IMR-90 (cell line): Measurements from ENCODE around the gene MAML3. TPM values are rescaled to one million over a fixed set of nuclear protein-coding genes. Genes with fewer than 3 reads are reported as not detected.

Experiments
- ATAC-seq: fragments of 200-7000 bp; cut with Tn5 transposase; 2 replicates; pipeline ENCODE4 v1.9.1; 2020; ENCODE audit warnings: low read depth, mild to moderate bottlenecking, moderate library complexity
- BruUV-seq: library from RNA; stranded (reverse); fragments of 400-500 nt; replicated peaks from 2 replicates; lab custom pipeline; 2021; lab: Mats Ljungman, UMichigan
- CTCF ChIA-PET: fragments of 300-600 bp; formaldehyde crosslinking; extraction: SDS; loops from one replicate; lab custom pipeline; 2021; ENCODE audit warnings: antibody characterized with exemption; lab: Yijun Ruan, JAX
- POLR2A ChIA-PET: fragments of 300-600 bp; sonication (Branson Sonifier 250); formaldehyde crosslinking; loops from one replicate; lab custom pipeline; 2022; ENCODE audit warnings: antibody characterized with exemption; ENCODE audit not compliant: unreplicated experiment; lab: Charles Lee
- DNase-seq: peaks from one replicate; pipeline ENCODE4 v3.0.0; 2013
- H2AFZ ChIP-seq: replicated peaks from 2 replicates; pipeline ENCODE3; 2013; ENCODE audit warnings: low read length, mild to moderate bottlenecking; ENCODE audit not compliant: poor library complexity
- H2AK5ac ChIP-seq: 2 replicates; pipeline ENCODE4 v1.6.1; 2013; ENCODE audit warnings: low read depth, low read length, inconsistent platforms
- H2AK9ac ChIP-seq: replicated peaks from 2 replicates; pipeline ENCODE3; 2013; ENCODE audit warnings: mild to moderate bottlenecking, low read depth, low read length, moderate library complexity; ENCODE audit not compliant: poor library complexity
- H2BK120ac ChIP-seq: 2 replicates; pipeline ENCODE4 v1.6.1; 2013; ENCODE audit warnings: low read depth, low read length, inconsistent platforms
- H2BK15ac ChIP-seq: 3 replicates; pipeline ENCODE4 v1.6.1; 2013; ENCODE audit warnings: low read depth, low read length, inconsistent platforms
- H2BK20ac ChIP-seq: 2 replicates; pipeline ENCODE4 v1.6.1; 2013; ENCODE audit warnings: low read depth, mild to moderate bottlenecking, inconsistent platforms, low read length, moderate library complexity
- H2BK5ac ChIP-seq: 2 replicates; pipeline ENCODE4 v1.6.1; 2013; ENCODE audit warnings: mild to moderate bottlenecking, low read depth, low read length, inconsistent platforms; ENCODE audit not compliant: poor library complexity, severe bottlenecking
- H3K14ac ChIP-seq: replicated peaks from 2 replicates; pipeline ENCODE4 v1.6.1; 2013; ENCODE audit warnings: low read depth, low read length, inconsistent platforms
- H3K18ac ChIP-seq: 2 replicates; pipeline ENCODE4 v1.6.1; 2013; ENCODE audit warnings: low read depth, low read length, control low read depth
- H3K23ac ChIP-seq: 2 replicates; pipeline ENCODE4 v1.6.1; 2013; ENCODE audit warnings: low read depth, low read length, inconsistent platforms
- H3K27ac ChIP-seq: 2 replicates; pipeline ENCODE4 v1.5.1; 2013; ENCODE audit warnings: mild to moderate bottlenecking, control low read depth, low read length; ENCODE audit not compliant: insufficient read depth
- H3K27me3 ChIP-seq: 2 replicates; pipeline ENCODE4 v1.6.1; 2013; ENCODE audit warnings: low read length; ENCODE audit not compliant: control insufficient read depth, insufficient read depth
- H3K36me3 ChIP-seq: 2 replicates; pipeline ENCODE4 v1.6.1; 2013; ENCODE audit warnings: low read length, mixed read lengths; ENCODE audit not compliant: control insufficient read depth, insufficient read depth
- H3K4ac ChIP-seq: 2 replicates; pipeline ENCODE4 v1.6.1; 2013; ENCODE audit warnings: low read depth, low read length, inconsistent platforms
- H3K4me1 ChIP-seq: 2 replicates; pipeline ENCODE4 v1.6.1; 2013; ENCODE audit warnings: low read length, mixed read lengths; ENCODE audit not compliant: control insufficient read depth, insufficient read depth
- H3K4me2 ChIP-seq: 2 replicates; pipeline ENCODE4 v1.6.1; 2013; ENCODE audit warnings: low read depth, mild to moderate bottlenecking, control low read depth, low read length, moderate library complexity
- H3K4me3 ChIP-seq: 2 replicates; pipeline ENCODE4 v1.5.1; 2013; ENCODE audit warnings: low read depth, mild to moderate bottlenecking, control low read depth, low read length, moderate library complexity; ENCODE audit not compliant: insufficient read depth
- H3K56ac ChIP-seq: 2 replicates; pipeline ENCODE4 v1.6.1; 2013; ENCODE audit warnings: low read length, inconsistent platforms; ENCODE audit not compliant: insufficient read depth; ENCODE audit errors: extremely low read depth
- H3K79me1 ChIP-seq, 2 experiments: 2 replicates each; pipeline ENCODE4 v1.6.1; 2013; ENCODE audit warnings: low read length in 2 of 2, inconsistent platforms in 1 of 2, low read depth in 1 of 2
- H3K9ac ChIP-seq: 2 replicates; pipeline ENCODE4 v1.6.1; 2013; ENCODE audit warnings: low read depth, low read length, control low read depth
- H3K9me1 ChIP-seq: 2 replicates; pipeline ENCODE4 v1.6.1; 2013; ENCODE audit warnings: low read length, inconsistent platforms; ENCODE audit not compliant: insufficient read depth
- H3K9me3 ChIP-seq: 2 replicates; pipeline ENCODE4 v1.6.1; 2013; ENCODE audit warnings: low read length; ENCODE audit not compliant: control insufficient read depth, insufficient read depth
- H4K20me1 ChIP-seq: 2 replicates; pipeline ENCODE4 v1.6.1; 2013; ENCODE audit warnings: low read length, inconsistent platforms; ENCODE audit not compliant: insufficient read depth
- H4K5ac ChIP-seq: 2 replicates; pipeline ENCODE4 v1.6.1; 2013; ENCODE audit warnings: mild to moderate bottlenecking, low read depth, low read length, control low read depth
- H4K8ac ChIP-seq, 2 experiments: 2 replicates each; pipeline ENCODE4 v1.6.1; 2013; ENCODE audit warnings: low read depth in 2 of 2, low read length in 2 of 2, control low read depth in 1 of 2, inconsistent platforms in 1 of 2
- H4K91ac ChIP-seq: 2 replicates; pipeline ENCODE4 v1.6.1; 2013; ENCODE audit warnings: low read depth, low read length, inconsistent platforms; ENCODE audit not compliant: insufficient read depth
- CEBPB ChIP-seq: IDR thresholded peaks from 2 replicates; pipeline ENCODE4 v1.6.1; 2012; ENCODE audit warnings: low read depth, low read length, improper control_type of control experiment
- MAFK ChIP-seq: IDR thresholded peaks from 2 replicates; pipeline ENCODE4 v1.6.1; 2012; ENCODE audit warnings: low read depth, low read length, improper control_type of control experiment
- MXI1 ChIP-seq: IDR thresholded peaks from 2 replicates; pipeline ENCODE4 v1.6.1; 2012; ENCODE audit warnings: low read depth, mild to moderate bottlenecking, low read length, moderate library complexity, borderline replicate concordance
- RAD21 ChIP-seq: IDR thresholded peaks from 2 replicates; pipeline ENCODE4 v1.6.1; 2012; ENCODE audit warnings: low read length, improper control_type of control experiment
- RFX5 ChIP-seq: IDR thresholded peaks from 2 replicates; pipeline ENCODE4 v1.8.0; 2012; ENCODE audit warnings: low read depth, mild to moderate bottlenecking, low read length, moderate library complexity
- SMC3 ChIP-seq: fragments of 150-350 bp; IDR thresholded peaks from 2 replicates; pipeline ENCODE4 v1.6.1; 2016; ENCODE audit warnings: low read depth, mild to moderate bottlenecking, antibody characterized with exemption, low read length, moderate library complexity
- WGBS, 2 experiments: methylation state at CpG; one replicate each; pipeline versions ENCODE4 v1.1.5 to v1.1.7; 2013; ENCODE audit warnings: missing lambda C conversion rate in 2 of 2; ENCODE audit not compliant: insufficient read length in 1 of 2; ENCODE audit errors: extremely low coverage in 2 of 2; 5-methylcytosine and 5-hydroxymethylcytosine counted together
- dilution Hi-C: fragments of 300-500 bp; cut with HindIII; formaldehyde crosslinking; loops from one replicate; pipeline ENCODE4 v1.14.3; 2018; ENCODE audit warnings: low sequenced_read_pairs; ENCODE audit not compliant: unreplicated experiment
- in situ Hi-C: fragments of 300-500 bp; cut with MboI; formaldehyde crosslinking; loops from 3 replicates; pipeline ENCODE4 v1.14.3; 2019; ENCODE audit warnings: low sequenced_read_pairs, inconsistent platforms, mixed read lengths
- intact Hi-C: fragments of 100-400 bp; cut with micrococcal nuclease; formaldehyde crosslinking; loops from 2 replicates; pipeline ENCODE4 v1.10.0; 2022
- polyA plus RNA-seq, 3 experiments: library from polyadenylated mRNA; depleted of rRNA; stranded (reverse); fragments of >200 nt; gene quantifications; 2 replicates each; pipeline ENCODE4 v1.2.3, GENCODE V29; 2012; ENCODE audit warnings: low replicate concordance in 1 of 3
- total RNA-seq: library from RNA; depleted of rRNA; stranded (reverse); fragments of >200 nt; gene quantifications from 2 replicates; pipeline ENCODE4 v1.2.3, GENCODE V29; 2012

MAML3 gene
- total and polyA plus RNA-seq, 2 of the 4 experiments (the other 2 are of a cell fraction): 0.90 to 1.7 TPM

DNA sequence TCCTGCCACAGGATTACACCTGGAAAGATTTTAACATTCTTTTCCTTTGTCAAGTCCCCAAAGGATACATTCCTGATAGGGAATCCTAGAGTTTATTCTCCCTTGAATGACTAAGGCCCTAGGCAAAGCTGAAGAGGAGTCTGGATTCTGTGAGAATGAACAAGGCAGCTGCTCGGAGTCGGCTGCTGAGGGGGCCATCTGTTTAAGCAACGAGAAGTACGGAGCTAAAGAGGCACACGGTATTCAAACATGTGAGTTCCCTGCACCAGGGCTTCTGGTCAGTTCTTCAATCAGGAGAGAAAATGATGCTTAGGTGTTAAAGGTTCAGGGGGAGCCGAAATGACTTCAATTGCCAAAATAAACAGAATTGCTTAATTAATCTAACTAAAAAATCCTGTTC lies 390.8 kb downstream of the MAML3 start:
- intact Hi-C loops (no loop called here), dilution Hi-C loops (no loop called here), in situ Hi-C loops (no loop called here)
- H3K23ac ChIP-seq: no peak overlapping the region
- H4K5ac ChIP-seq: no peak overlapping the region
- CTCF ChIA-PET: no interaction called here
- no peak overlapping the region for H4K8ac ChIP-seq
- no peaks in the 10 kb centered on the region for H3K27me3 ChIP-seq
- DNase-seq: no peak
- WGBS, 2 experiments: no CpG with 5 or more reads among the region's 6 CpGs
- no peaks in the 10 kb centered on the region for H3K9me1 ChIP-seq
- no TSS peak for BruUV-seq
- H3K9me3 ChIP-seq: no peaks in the 10 kb centered on the region
- no peaks in the 10 kb centered on the region for H3K36me3 ChIP-seq
- POLR2A ChIA-PET: interaction anchor here (0.6 kb wide), 1 partner anchor 18 kb away, joined by 3 read pairs; no protein-coding TSS in a partner anchor
- no peak overlapping the region for H2AFZ ChIP-seq
- TF ChIP-seq MXI1: no peak
- TF ChIP-seq MAFK: no peak
- TF ChIP-seq SMC3: no peak
- TF ChIP-seq RFX5: no peak
- TF ChIP-seq RAD21: no peak
- no peak for TF ChIP-seq CEBPB
- H3K14ac ChIP-seq: no peak overlapping the region
- no peak overlapping the region for H3K18ac ChIP-seq
- H3K27ac ChIP-seq: no peak overlapping the region
- no peak overlapping the region for H3K4ac ChIP-seq
- H4K91ac ChIP-seq: no peak overlapping the region
- no peak overlapping the region for H3K56ac ChIP-seq
- H2BK15ac ChIP-seq: no peak overlapping the region
- no peak overlapping the region for H3K4me3 ChIP-seq
- H2BK5ac ChIP-seq: no peak overlapping the region
- no peak overlapping the region for H3K4me2 ChIP-seq
- ATAC-seq: no peak
- no peak overlapping the region for H3K9ac ChIP-seq
- no peak overlapping the region for H2AK9ac ChIP-seq
- no peak overlapping the region for H2AK5ac ChIP-seq
- 0 out of 2 replicates have a peak, but pooled peaks cover 1% of the 10 kb centered on the region for H3K4me1 ChIP-seq
- no peak overlapping the region for H2BK20ac ChIP-seq
- no peak overlapping the region for H2BK120ac ChIP-seq
- H4K20me1 ChIP-seq: no peaks in the 10 kb centered on the region
- no peaks in the 10 kb centered on the region for H3K79me1 ChIP-seq
